DND-41 (cell line): ENCODE data around the gene SHROOM3.

ENCODE experiments used
- ATAC-seq: fragments of 200-7000 bp; cut with Tn5 transposase; 3 replicates; pipeline ENCODE4 v1.9.1; 2021; ENCODE audit warnings: low read depth; ENCODE audit not compliant: insufficient read depth
- DNase-seq: peaks from one replicate; pipeline ENCODE4 v3.0.0-alpha.2; 2020
- H2AFZ ChIP-seq: 2 replicates; pipeline ENCODE4 v1.6.0; 2012; ENCODE audit warnings: low read depth, low read length
- H3K27ac ChIP-seq: 2 replicates; pipeline ENCODE4 v1.5.1; 2012; ENCODE audit warnings: low read length, inconsistent platforms
- H3K27me3 ChIP-seq: fragments of 200-600 bp; sonication (generic); 2 replicates; pipeline ENCODE4 v1.6.0; 2012; ENCODE audit warnings: low read length, mild to moderate bottlenecking, inconsistent platforms; ENCODE audit not compliant: insufficient read depth, poor library complexity
- H3K36me3 ChIP-seq: 2 replicates; pipeline ENCODE4 v1.5.1; 2012; ENCODE audit warnings: low read length, inconsistent platforms; ENCODE audit not compliant: insufficient read depth
- H3K4me1 ChIP-seq: 2 replicates; pipeline ENCODE4 v1.5.1; 2012; ENCODE audit warnings: mild to moderate bottlenecking, low read length; ENCODE audit not compliant: insufficient read depth
- H3K4me2 ChIP-seq: 2 replicates; pipeline ENCODE4 v1.6.0; 2012; ENCODE audit warnings: mild to moderate bottlenecking, moderate library complexity, low read length, inconsistent platforms; ENCODE audit not compliant: insufficient read depth
- H3K4me3 ChIP-seq, 2 experiments: fragments of 200-600 bp in 1 of 2; shearing (Covaris generic) in 1 of 2; 2 replicates each; pipeline ENCODE4 v1.5.1; 2012 to 2016; ENCODE audit warnings: inconsistent platforms in 2 of 2, low read length in 2 of 2, mild to moderate bottlenecking in 2 of 2, low read depth in 1 of 2, moderate library complexity in 1 of 2
- H3K79me2 ChIP-seq: 2 replicates; pipeline ENCODE4 v1.6.0; 2012; ENCODE audit warnings: low read length, inconsistent platforms; ENCODE audit not compliant: insufficient read depth
- H3K9ac ChIP-seq: 2 replicates; pipeline ENCODE4 v1.6.0; 2012; ENCODE audit warnings: low read depth, mild to moderate bottlenecking, inconsistent platforms, low read length, moderate library complexity
- H3K9me3 ChIP-seq: 2 replicates; pipeline ENCODE4 v1.5.1; 2012; ENCODE audit warnings: low read length, moderate library complexity, mild to moderate bottlenecking, inconsistent platforms; ENCODE audit not compliant: insufficient read depth, severe bottlenecking
- H4K20me1 ChIP-seq: 2 replicates; pipeline ENCODE4 v1.6.0; 2012; ENCODE audit warnings: low read length; ENCODE audit not compliant: insufficient read depth
- EZH2 ChIP-seq: IDR thresholded peaks from 3 replicates; pipeline ENCODE4 v1.6.1; 2012; ENCODE audit warnings: borderline replicate concordance, low read depth, mild to moderate bottlenecking, moderate library complexity, low read length, inconsistent platforms; ENCODE audit not compliant: severe bottlenecking
- TF ChIP-seq, protein P1 (sequence below): IDR thresholded peaks from 2 replicates; pipeline ENCODE4 v1.5.1; 2012; ENCODE audit warnings: borderline replicate concordance, low read length, moderate library complexity, mild to moderate bottlenecking; ENCODE audit not compliant: poor library complexity, severe bottlenecking; ENCODE audit errors: extremely low read depth

SHROOM3 gene

DNA sequence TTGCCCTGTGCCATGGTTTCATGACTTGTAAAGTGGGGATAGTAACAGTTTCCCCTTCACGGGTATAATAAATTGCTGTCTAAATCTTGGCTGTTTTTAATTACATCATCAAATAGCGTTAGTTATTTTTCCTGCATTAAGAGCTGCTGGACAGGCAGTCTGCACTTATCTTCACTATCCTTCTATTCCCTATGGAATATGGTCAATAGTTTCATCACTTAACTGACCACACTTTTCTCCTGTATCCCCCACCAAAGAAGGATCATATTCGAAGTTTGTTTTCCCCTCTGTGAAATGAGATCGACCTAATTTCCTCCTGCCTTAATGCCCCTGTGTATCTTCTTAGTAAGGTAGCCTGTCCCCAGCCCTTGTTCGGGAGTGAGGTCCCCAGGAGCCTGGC, 133.2 kb downstream of the SHROOM3 start:
- no peak overlapping the region for H3K4me2 ChIP-seq
- H3K27ac ChIP-seq = no peak overlapping the region
- H3K79me2 ChIP-seq = no peaks in the 10 kb centered on the region
- no peak for ATAC-seq
- no peak overlapping the region for H3K9ac ChIP-seq
- H3K9me3 ChIP-seq = no peaks in the 10 kb centered on the region
- no peaks in the 10 kb centered on the region for H3K27me3 ChIP-seq
- H3K36me3 ChIP-seq = no peaks in the 10 kb centered on the region
- H2AFZ ChIP-seq = no peak overlapping the region
- no peaks in the 10 kb centered on the region for H3K4me1 ChIP-seq
- H4K20me1 ChIP-seq = no peaks in the 10 kb centered on the region
- DNase-seq = no peak
- TF ChIP-seq, protein P1, sequence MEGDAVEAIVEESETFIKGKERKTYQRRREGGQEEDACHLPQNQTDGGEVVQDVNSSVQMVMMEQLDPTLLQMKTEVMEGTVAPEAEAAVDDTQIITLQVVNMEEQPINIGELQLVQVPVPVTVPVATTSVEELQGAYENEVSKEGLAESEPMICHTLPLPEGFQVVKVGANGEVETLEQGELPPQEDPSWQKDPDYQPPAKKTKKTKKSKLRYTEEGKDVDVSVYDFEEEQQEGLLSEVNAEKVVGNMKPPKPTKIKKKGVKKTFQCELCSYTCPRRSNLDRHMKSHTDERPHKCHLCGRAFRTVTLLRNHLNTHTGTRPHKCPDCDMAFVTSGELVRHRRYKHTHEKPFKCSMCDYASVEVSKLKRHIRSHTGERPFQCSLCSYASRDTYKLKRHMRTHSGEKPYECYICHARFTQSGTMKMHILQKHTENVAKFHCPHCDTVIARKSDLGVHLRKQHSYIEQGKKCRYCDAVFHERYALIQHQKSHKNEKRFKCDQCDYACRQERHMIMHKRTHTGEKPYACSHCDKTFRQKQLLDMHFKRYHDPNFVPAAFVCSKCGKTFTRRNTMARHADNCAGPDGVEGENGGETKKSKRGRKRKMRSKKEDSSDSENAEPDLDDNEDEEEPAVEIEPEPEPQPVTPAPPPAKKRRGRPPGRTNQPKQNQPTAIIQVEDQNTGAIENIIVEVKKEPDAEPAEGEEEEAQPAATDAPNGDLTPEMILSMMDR = no peak
- H3K4me3 ChIP-seq = no peak overlapping the region

DNA sequence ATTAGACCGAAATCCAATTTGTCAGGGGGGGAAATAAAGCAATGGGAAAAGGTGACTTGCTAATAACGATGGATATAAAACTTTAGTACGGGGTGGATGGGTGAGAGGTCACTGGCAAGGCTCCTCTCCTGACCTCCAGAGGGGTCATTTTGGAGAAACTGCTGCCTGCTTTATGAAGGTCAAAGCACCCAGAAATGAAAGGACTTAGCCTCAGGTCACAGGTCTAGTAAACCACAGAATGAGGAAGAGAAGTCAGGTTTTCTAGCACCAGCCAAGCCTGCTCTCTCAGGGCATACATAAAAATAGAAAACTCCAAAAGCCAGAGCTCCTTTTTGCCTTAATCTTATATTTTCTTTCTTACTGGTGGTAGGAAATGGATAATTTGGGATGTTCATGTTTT, 134.2 kb downstream of the SHROOM3 start:
- ATAC-seq (no peak), DNase-seq (no peak)
- H3K27ac ChIP-seq = no peak overlapping the region
- no peak overlapping the region for H3K4me3 ChIP-seq
- no peak overlapping the region for H2AFZ ChIP-seq
- no peaks in the 10 kb centered on the region for H3K79me2 ChIP-seq
- H3K4me1 ChIP-seq = no peaks in the 10 kb centered on the region
- no peaks in the 10 kb centered on the region for H3K9me3 ChIP-seq
- H3K27me3 ChIP-seq = no peaks in the 10 kb centered on the region
- no peaks in the 10 kb centered on the region for H3K36me3 ChIP-seq
- no peak overlapping the region for H3K9ac ChIP-seq
- H4K20me1 ChIP-seq = no peaks in the 10 kb centered on the region
- TF ChIP-seq, protein P1 = no peak
- no peak for TF ChIP-seq EZH2
- no peak overlapping the region for H3K4me2 ChIP-seq

DNA sequence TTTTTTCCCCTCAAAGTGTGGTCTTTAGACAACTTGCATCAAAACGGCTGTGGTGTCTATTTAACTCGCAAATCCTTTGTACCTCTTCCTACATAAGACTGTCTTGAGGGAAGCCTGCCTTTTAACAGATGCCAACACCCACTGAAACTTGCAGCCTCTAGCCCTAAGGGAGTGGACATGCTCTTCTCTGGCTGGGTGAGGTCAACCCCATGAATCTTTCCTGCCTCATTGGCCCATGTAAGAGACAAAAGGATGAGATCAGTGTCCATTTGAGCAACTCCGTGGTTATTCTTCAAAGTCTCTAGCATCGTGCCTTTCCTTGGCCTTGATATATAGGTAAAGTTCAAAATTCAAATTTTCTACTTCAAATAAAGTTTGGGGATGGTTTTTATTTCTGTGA, 134.7 kb downstream of the SHROOM3 start:
- DNase-seq = no peak
- no peak overlapping the region for H3K9ac ChIP-seq
- no peaks in the 10 kb centered on the region for H3K4me1 ChIP-seq
- H3K9me3 ChIP-seq = no peaks in the 10 kb centered on the region
- no peak for TF ChIP-seq EZH2
- TF ChIP-seq, protein P1 = no peak
- H3K27ac ChIP-seq = no peak overlapping the region
- no peaks in the 10 kb centered on the region for H3K27me3 ChIP-seq
- H3K79me2 ChIP-seq = no peaks in the 10 kb centered on the region
- H3K4me3 ChIP-seq = no peak overlapping the region
- H2AFZ ChIP-seq = no peak overlapping the region
- H3K4me2 ChIP-seq = no peak overlapping the region
- no peak for ATAC-seq
- H3K36me3 ChIP-seq = no peaks in the 10 kb centered on the region
- H4K20me1 ChIP-seq = no peaks in the 10 kb centered on the region

DNA sequence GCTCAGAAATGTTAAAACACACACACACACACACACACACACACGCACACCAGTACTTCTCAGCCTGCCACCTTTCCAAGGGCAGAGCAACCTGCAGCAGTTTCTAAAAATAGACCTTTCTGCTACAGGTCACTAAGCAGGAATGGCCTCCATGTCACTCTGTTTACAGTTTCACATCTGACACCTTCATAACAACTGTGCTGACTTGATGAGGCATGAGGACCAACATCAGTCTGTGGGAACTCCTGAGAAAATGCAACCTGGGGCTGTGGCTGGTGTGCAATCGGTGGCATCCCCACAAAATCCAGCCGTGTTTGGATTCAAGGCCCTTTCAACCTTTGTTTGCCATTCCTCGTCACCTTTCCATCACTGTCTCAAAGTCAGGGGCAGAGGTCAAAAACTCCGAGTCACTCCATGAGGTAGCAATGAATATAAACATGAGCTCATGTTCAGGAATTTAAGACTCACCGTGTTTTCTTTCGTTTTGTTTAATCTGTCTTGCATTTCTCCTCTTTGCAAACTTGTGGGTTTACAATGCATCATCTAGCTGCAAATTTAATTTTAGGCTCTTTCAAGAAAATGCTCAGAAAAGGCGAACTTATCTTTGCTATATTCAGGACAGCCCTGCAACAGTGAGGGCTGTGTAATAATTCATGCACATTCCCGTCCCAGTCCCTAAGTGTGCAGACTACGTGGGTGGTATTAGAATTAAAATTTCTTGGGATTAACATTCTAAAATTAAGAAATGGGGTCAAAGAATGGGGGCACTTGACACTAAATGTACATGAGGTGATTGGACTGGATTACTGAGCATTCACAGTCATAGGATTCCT, 135.3 kb downstream of the SHROOM3 start:
- Histone ChIP-seq H3K4me1 (no peaks in the 10 kb centered on the region), H3K4me2 (no peak overlapping the region), H3K9me3 (no peaks in the 10 kb centered on the region), H3K36me3 (no peaks in the 10 kb centered on the region), H3K9ac (no peak overlapping the region), H3K4me3 (no peak overlapping the region), H2AFZ (no peak overlapping the region), H3K79me2 (no peaks in the 10 kb centered on the region), H3K27me3 (no peaks in the 10 kb centered on the region), H3K27ac (no peak overlapping the region), H4K20me1 (no peaks in the 10 kb centered on the region)
- DNase-seq (no peak), ATAC-seq (no peak)
- TF ChIP-seq, protein P1 = no peak
